ENCODE results near the gene TMEM33.

The TMEM33 gene

DNA sequence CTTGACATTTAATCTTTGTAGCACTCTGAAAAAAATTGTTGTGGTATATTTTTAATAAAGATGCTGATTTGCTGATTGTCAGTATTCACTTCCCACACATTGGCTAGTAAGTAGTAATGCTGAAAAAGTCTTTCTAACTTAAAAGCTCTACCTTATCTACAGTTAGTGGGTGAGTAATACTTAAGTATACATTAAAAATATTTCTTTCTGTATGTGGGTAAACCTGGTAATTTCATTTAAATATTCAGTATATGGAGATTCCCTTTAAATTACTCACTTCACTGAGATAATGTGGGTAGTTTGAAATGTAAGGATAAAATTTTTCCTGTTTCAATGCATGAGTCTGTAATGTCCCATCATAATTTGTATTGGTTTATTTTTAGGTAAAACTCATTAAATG lies 5.6 kb downstream of the TMEM33 start:
- DNase-seq, result no peak

DNA sequence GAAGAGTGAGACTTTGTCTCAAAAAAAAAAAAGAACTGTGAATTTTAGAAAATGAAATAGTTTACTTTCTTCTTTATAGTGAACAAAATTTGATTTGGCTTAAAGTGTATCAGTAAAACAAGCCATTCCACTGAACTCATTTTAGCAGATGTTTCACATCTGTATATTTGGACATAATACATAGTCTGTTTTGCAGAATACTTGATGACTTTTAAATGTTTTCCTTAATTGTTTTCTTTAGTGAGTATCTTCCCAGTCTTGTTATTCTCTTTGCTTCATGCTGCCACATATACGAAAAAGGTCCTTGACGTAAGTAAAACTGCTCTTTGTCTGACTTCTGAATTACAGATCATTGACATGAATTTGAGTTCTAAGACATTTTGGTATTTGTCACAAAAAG lies 8.3 kb downstream of the TMEM33 start:
- no peak for DNase-seq

DNA sequence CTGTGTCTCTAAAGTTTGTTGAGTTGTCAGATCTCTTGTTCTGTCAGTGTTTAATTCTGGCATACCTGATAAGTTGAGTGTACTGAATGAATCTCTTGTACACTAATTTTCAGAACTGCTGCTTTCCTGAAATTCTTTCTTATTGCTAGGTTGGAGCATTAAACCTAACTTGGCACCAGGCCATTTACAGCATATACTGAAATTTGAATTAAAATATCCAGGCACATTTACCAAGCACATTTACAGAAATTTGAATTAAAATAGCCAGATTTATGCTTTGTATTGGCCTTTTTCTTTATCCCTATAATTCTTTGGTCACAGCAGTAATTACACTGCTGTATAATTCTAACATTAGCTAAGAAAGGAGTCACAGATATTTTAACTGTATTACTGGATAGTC lies 8.9 kb downstream of the TMEM33 start:
- no peak for DNase-seq

DNA sequence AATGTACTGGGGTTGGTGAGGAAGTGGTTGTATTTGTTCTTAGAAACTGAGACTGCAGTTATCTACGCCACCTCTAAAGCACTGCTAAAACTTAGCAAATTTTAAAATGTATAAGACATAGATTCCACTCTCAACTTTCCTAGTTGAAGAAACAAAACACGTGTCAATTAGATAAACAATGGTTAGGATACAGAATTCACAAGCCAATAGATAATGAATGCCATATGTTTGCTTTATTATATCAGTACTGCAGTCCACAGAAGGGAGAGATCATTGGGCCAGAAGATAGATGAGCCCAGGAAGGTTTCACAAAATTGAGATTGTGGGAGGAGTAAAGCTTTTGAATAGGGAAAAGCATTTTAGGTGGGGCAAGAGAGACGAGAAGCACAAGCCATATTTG lies 14.3 kb downstream of the TMEM33 start:
- no peak for DNase-seq

DNA sequence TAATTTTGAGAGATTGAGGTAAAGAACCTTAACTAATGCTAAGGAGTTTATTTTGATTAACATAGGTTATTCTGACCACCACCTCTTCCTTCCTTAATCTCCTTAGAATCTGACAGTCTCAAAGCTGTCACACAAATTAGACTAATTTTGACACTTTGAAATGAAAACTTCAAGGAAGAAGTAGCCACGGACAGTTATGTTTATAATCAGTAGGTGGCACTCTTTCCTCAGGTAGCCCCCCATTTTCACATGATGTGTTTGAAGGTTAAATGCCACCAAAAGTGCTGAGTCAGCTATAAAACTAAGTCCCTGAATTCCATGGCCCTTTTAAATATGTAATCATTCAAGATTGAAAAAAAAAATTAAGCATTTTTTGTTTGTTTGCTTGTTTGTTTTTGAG lies 22.4 kb downstream of the TMEM33 start:
- peak; percentile 24 for DNase-seq

DNA sequence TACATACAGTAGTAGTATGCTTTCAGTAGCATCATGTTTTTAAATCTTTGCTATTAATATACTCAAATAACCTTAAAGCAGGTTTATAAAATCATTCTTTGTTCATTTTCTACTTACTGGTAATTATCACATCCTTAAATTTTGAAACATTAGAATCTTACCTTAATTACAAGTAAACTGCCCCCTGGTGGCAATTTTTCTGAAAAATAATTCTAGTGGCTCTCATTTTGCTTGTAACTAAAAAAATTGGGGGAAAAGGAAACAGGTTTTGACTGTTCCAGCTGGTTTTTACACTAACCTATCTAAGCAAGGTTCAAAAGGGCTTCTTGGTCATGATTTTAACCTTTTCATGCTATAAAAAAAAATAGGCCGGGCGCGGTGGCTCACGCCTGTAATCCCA lies 27.9 kb downstream of the TMEM33 start:
- no peak for DNase-seq

DNA sequence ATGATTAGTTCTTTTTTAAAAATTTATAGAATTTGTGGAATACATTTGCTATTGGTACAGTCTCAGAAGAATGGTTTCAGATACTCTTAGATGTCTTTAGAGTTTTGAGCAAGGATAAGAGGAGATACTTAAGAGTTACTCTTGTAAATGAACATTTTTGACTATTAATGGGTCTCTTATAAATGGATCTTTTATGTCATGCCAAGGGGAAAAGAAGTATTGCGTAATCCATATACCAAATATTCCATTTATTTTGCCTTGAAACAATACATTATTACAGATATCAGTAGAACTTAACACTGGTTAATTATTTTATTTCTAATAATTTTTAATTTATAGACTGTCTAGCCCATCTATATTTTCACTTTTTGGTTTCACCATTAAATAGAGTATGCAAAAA lies 29.2 kb downstream of the TMEM33 start:
- DNase-seq, result no peak

DNA sequence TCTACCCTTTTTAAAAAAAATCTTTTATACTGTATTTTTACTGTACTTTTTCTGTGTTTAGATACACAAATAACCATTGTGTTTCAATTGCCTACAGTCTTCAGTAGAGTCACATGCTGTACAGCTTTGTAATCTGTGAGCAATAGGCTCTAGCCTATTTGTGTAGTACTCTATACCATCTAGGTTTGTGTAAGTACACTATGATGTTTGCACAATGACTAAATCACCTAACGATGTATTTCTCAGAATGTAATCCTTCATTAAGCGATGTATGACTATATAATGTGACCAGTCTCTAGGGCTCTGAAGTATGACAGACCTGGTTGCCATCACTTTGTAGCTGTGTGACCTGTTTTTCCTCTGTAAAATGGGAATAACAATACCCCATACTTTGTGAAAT lies 32.2 kb downstream of the TMEM33 start:
- no peak for DNase-seq

DNA sequence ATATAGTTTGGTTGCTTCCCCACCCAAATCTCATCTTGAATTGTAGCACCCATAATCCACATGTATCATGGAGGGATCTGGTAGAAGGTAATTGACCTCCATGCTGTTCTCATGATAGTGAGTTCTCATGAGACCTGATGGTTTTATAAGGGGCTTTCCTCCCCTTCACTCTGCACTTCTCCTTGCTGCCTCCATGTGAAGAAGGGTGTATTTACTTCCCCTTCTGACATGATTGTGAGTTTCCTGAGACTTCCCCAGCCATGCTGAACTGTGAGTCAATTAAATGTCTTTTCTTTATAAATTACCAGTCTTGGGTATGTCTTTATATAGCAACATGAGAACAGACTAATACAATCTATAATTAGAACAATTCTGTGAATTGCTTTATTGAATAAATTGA lies 34.4 kb downstream of the TMEM33 start:
- no peak for DNase-seq

DNA sequence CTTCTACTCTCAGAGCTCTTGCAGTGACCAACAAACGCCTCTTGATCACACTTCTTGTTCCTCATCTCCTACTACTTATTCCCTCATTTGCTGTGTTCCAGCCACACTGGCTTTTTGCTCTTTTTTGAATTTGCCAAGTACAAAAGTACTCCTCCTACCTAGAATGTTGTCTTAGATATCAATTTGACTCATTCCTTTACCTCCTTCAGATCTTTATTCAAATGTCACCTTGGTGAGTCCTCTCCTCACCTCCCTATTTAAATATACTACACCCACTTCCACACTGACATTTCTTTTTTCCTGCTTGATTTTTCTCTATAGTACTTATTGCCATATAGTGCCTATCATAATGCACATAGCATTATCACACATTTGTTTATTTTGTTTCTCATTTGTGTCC lies 40.1 kb downstream of the TMEM33 start:
- DNase-seq, result no peak

DNA sequence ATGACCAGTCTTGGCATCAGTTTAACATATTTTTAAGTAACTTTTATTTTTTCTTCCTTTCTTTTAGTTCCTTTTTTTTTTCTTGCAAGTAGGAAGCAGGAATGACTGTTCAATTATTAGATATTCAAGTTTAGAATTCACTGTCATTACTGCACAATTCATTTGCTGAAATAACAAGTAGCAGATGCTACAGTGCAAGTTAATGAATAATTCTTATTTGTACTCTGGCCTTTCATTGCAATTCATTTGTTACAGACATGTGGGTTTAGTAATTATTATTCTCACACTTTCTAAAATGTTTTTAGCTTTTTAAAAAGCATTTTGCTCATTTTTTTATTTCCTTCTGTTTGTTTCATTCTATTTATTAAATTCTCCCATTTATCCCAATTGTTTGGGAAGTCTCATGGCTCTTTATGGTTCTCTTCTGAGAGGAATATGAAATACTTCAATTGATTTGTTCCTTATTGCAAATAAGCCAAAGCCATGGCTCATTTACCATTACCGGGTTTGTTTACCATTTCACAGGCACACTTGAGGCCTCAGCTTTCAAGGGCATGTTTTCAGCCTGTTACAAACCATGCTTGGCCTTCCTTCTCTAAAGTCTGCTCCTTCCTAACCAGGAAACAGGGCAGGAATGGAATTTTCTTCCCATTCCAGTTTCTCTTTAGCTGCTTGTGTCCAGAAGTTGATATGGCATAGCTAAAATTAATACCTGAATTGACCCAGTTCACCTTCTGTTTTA lies 41.7 kb downstream of the TMEM33 start:
- DNase-seq, result peak; percentile 63

DNA sequence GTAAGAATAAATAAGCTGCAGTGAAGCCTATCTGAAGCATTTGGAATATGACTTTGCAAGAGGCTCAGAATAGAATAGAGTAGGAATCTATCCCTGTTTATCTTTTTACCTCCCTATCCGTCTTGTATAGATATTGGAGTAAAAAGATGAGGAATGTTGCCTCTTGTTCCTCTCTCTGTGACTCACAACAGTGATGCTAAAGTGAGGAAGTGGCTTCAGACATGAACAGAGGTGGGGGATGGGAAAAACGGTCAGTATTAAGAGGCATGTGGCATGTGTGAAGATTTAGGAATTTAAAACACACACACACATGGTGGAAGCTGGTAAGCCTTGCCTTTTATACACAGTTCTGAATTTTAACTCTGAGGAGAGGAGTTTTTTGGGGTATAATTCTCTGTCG lies 42.5 kb downstream of the TMEM33 start:
- no peak for DNase-seq

DNA sequence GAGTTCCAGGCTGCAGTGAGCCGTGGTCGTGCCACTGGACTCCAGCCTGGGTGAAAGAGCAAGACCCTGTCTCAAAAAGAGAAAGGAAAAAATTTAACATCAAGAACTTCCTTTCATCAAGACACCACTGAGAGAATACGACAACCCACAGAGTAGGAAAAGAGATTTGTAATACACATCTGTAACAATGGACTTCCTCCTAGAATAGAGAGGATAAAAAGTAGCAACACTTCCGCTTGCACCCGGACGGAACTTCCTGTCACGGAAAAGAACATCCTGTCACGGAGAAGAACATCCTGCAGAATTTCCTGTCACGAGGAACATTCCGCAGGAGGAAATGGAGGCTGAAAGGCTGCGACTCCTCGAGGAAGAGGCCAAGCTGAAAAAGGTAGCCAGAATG lies 46.2 kb downstream of the TMEM33 start, which contains the start of gene DCAF4L1:
DCAF4L1 (plus strand) TSS at position 301 of the 400 bp plus-strand sequence; CDS start at position 338, 37 bp downstream.
- DNase-seq, result no peak

DNA sequence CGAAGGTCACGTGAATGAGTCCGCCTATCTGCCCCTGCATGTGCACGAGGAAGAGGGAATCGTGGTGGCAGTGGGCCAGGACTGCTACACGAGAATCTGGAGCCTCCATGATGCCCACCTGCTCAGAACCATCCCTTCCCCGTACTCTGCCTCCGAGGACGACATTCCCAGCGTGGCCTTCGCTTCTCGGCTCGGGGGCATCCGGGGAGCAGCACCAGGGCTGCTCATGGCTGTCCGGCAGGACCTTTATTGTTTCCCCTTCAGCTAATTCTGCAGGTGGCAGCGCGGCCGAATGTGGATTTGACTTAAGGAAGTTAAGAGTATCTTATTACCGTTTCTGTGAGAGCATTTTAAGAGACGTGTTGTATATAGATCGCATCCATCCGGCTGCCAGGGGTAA lies 47.5 kb downstream of the TMEM33 start:
- DNase-seq, result no peak

DNA sequence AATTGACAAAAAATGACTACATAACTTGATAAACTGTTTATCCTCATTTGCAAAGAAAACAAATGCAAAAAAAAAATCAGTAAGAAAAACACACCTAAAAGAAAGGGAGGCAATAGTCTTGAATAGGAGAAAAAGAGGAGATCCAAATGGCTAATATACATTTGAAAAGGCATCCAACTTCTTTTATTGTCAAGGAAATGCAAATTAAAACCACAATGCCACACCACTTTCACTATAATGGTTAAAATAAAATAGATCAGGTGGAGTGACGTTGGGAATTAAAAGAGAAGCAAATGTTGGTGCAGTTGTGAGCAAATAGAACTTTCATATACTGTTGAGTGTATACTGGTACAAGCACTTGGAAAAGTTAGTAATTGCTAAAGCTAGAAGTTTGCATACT lies 49.9 kb downstream of the TMEM33 start:
- DNase-seq, result no peak

DNA sequence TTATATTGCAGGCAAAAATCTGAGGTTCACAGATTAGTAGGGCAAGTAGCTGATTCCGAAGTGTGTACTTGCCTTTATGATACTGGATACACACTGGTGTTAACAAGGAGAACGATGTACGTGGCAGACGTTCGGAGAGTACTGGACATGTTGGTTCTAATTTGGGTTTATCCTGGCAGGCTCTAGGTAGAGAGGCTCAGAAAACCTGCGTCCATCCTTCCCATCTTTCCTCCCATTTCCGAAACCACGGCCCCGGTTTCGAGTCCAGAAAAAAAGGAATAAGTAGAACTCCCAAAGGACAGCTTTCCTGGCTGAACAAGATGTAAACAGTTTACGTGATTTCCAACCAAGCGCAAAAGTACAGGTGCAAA lies 54.8 kb downstream of the TMEM33 start:
- DNase-seq, result no peak

DNA sequence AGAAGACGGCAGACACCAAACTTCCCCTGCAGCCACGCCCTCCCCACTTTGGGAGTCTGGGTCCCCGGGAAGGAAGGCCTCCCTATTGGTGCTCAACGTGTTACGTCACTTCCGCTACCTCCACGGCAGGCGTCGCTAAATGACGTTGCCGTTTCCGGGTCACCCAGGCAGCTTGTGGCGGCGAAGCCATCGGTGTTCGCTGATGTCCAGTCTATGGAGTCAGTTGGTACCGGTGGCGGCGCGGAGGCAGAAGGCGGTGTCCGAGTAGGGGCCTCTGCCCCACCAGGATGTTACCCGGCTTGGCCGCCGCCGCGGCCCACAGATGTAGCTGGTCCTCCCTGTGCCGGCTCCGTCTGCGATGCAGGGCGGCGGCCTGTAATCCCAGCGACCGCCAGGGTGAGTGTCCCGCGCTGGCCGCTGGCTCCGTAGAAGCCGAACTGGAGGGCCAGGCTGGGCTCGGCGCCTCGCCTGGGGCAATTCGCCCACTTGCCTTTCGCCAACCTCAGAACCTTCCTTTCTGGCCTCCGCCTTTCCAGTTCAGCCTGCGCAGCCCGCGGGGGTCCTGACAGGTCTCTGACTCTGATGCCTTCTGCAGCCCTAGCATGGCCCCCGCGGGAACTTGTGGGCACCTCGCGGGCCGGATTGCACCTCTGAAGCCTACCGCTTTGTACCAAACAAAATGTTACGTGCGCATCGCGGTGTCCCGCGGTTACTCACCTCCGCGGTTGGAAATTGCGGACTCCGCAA lies 55.3 kb downstream of the TMEM33 start, which contains the start of gene SLC30A9:
SLC30A9 (plus strand) TSS at position 166 of the 747 bp plus-strand sequence; CDS start at position 288, 122 bp downstream.
- DNase-seq, result peak; percentile 93

DNA sequence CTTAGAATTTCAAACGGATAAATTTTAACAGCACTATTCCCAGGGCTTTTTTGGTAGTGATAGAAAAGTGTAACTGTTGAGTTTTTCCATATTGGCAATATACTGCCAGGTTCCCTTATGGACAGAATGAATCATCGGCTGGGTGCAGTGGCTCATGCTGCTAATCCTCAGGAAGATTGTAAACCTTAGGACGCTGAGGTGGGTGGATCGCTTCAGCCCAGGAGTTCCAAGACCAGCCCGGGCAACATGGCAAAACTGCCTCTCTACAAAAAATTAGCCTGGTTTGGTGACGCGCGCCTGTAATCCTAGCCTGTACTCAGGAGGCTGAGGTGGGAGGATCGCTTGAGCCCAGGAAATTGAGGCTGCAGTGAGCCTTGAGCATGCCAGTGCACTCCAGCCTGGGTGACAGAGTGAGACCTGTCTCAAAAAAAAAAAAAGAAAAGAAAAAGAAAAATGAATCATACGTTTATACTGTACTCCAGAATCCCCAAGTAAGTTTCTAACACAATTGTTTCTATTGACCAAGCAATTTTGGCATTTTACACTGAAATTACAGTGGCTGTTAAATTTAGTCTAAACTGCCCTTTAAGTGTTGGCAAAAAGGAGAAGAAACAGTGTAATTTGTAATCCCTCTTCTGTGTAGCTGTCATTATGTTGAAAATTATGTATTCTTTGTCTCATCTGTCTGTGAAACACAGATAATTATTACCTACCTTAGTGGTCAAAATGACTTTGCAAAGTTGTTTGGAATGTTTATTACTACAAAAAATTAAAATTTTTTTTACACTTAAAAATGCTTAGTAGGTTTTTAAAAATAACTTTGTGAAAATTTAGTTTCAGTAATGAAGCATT lies 56.9 kb downstream of the TMEM33 start:
- no peak for DNase-seq

DNA sequence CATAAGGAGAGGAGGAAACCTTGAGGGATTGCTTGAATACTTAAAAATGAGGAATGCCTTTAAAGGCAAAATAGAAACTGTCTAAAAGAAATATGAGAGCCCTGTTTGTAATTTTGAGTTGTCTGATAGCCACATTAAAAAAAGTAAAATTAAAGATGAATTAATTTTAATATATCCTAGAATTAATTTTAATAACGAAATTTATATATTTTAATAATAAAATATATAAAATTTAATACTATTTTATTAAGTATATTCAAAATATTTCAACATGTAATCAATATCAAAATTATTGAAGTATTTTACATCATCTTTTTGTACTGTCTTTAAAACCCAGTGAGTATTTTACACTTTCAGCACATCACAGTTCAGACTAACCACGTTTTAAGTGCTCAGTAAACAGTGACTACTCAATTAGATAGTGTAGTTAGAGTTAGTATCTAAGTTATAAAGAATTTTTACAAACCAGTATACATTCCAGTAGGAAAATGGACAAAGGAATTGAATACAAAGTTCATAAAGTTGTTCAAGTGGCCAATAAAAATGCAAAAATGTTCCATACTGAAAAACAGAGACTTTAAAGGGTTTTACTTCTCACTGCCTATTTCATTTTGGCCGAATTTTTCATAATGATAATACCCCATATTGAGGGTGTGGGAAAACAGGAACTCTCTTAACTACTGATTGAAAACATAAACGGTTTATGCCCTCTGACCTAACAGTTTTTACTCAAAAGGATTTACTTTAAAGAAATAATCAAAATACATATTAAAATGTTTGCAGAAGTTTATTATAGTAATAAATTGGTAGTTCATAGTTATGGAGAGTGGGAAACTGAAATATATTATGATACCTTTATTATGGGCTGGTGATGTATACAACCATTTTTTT lies 58.0 kb downstream of the TMEM33 start:
- DNase-seq, result no peak

DNA sequence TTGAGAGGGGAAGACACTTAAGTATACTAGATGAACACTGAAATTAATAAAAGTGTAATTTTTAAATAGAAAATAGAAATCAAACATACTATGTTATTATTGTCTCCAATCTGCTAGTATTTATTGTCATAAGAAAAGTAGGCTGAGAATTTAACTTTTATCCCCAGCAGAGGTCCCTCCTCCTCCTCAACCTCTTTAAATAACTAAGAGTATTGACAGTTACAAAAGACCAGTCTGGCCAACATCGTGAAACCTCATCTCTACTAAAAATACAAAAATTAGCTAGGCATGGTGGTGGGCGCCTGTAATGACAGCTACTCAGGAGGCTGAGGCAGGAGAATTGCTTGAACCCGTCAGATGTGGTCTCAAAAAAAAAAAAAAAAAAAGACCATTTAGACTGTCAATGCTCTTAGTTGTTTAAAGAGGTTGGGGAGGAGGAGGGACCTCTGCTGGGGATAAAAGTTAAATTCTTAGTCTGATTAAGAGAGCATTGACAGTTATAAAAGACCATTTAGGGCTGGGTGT lies 59.3 kb downstream of the TMEM33 start:
- no peak for DNase-seq

DNA sequence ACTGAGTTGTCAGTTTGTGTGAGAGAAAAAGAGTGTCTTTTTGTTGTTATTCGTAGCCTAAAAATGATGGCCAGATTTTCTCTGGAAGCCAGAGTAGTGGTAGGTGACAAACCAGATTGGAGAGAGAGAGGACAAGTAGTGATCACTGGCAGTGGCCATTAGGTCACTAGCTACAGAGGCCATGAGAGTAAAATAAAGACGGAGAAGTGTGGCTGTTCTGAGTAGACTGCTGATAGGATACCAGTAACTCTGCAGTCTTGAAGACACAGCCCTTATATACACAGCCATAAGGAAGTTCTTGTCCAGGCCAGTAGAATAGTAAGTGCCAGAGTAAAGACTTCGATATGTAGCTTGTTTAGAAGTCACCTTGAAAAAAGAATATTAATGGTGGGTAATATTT lies 62.8 kb downstream of the TMEM33 start:
- DNase-seq, result no peak

DNA sequence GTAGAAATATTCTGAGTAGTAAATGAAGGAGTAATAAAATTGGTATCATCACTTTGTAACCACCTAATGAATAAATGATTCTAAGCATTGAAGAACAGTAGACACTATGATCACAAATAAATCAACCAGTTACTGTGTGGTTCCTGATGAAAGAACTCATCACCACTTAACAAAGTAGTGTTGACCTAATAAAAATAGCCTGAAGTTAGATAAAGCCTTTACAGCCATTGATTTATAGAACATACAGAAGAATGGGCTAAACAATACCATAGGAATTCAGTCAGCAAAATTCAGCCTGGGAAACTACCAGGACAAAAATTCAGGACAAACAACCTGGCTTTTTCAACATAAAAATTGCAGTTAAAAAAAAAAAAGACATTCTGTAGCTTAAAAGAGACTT lies 64.1 kb downstream of the TMEM33 start:
- no peak for DNase-seq
